Measurements from ENCODE around the gene DKK1. TPM values are rescaled to one million over a fixed set of nuclear protein-coding genes. Genes with fewer than 3 reads are reported as not detected.

The DKK1 gene
- total RNA-seq, 4 donors from 2014 or later, result 0.22 to 28.2 (median 1.9) TPM

GRCh38 chr10:52283174-52283573 lies 30.9 kb upstream of the DKK1 start:
- Histone ChIP-seq H3K4me1 (no peaks in the 10 kb centered on the region), H3K9me3 (no peaks in the 10 kb centered on the region), H3K27ac (no peak overlapping the region), H3K4me3 (no peak overlapping the region), H3K27me3 (no peaks in the 10 kb centered on the region), H3K36me3 (no peaks in the 10 kb centered on the region)
- no peak for DNase-seq (ENCODE audit: low spot score in 2 of 2)
- 69 to 71% methylated on average over 2 of the region's 2 CpGs for WGBS, 2 donors
- no peak for TF ChIP-seq EP300 (IDR thresholded peaks at IDR 0.05)
- no peak for TF ChIP-seq POLR2A (IDR thresholded peaks at IDR 0.05)
- TF ChIP-seq, protein P1, sequence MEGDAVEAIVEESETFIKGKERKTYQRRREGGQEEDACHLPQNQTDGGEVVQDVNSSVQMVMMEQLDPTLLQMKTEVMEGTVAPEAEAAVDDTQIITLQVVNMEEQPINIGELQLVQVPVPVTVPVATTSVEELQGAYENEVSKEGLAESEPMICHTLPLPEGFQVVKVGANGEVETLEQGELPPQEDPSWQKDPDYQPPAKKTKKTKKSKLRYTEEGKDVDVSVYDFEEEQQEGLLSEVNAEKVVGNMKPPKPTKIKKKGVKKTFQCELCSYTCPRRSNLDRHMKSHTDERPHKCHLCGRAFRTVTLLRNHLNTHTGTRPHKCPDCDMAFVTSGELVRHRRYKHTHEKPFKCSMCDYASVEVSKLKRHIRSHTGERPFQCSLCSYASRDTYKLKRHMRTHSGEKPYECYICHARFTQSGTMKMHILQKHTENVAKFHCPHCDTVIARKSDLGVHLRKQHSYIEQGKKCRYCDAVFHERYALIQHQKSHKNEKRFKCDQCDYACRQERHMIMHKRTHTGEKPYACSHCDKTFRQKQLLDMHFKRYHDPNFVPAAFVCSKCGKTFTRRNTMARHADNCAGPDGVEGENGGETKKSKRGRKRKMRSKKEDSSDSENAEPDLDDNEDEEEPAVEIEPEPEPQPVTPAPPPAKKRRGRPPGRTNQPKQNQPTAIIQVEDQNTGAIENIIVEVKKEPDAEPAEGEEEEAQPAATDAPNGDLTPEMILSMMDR (IDR thresholded peaks at IDR 0.05), result no peak

DNA sequence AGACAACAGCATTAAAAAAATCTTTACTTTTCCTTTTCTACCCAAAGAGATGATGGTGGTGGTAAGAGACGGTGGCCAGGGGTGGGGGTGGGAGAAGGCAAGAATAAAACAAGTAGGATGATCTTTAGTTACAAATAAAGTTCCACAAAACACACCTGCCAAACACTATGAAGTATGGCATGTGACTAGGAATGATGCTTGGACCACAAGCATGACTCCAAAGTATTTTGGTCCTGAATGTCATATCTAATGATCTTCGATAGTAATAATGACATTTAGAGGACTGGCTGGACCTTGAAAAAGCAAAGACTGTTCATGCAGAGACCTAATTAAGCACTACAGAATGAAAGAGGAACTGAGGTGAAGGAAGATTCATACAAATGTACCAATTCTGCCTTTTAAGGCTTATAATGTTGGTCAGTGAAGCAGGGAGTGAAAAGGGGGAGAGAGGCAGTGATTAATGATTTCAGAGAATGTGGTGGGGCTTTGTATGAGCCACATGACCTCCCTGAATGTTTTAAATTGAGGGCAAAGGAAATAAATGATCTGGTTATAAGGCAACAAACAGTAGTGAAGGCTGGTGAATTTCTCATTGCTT lies 29.6 kb upstream of the DKK1 start:
- no peak for DNase-seq (ENCODE audit: low spot score in 2 of 2)
- Histone ChIP-seq H3K4me1 (no peaks in the 10 kb centered on the region), H3K27ac (no peak overlapping the region), H3K4me3 (no peak overlapping the region), H3K9me3 (no peaks in the 10 kb centered on the region), H3K27me3 (no peaks in the 10 kb centered on the region), H3K36me3 (no peaks in the 10 kb centered on the region)
- TF ChIP-seq, protein P1 (IDR thresholded peaks at IDR 0.05), result no peak
- TF ChIP-seq EP300 (IDR thresholded peaks at IDR 0.05), result no peak
- no peak for TF ChIP-seq POLR2A (IDR thresholded peaks at IDR 0.05)
- 68 to 76% methylated on average over 2 of the region's 2 CpGs for WGBS, 2 donors

GRCh38 chr10:52287866-52288265 lies 26.2 kb upstream of the DKK1 start:
- Histone ChIP-seq H3K4me3 (no peak overlapping the region), H3K36me3 (no peaks in the 10 kb centered on the region), H3K9me3 (no peaks in the 10 kb centered on the region), H3K27ac (no peak overlapping the region), H3K27me3 (no peaks in the 10 kb centered on the region), H3K4me1 (no peaks in the 10 kb centered on the region)
- no peak for TF ChIP-seq EP300 (IDR thresholded peaks at IDR 0.05)
- TF ChIP-seq, protein P1 (IDR thresholded peaks at IDR 0.05), result no peak
- TF ChIP-seq POLR2A (IDR thresholded peaks at IDR 0.05), result no peak
- WGBS, 2 donors, result 91 to 93% methylated on average over 1 of the region's 1 CpG
- DNase-seq (ENCODE audit: low spot score in 2 of 2), result no peak

GRCh38 chr10:52297747-52298146 lies 16.3 kb upstream of the DKK1 start:
- H3K27ac ChIP-seq, result no peak overlapping the region
- WGBS, 2 donors, result 51 to 70% methylated on average over 4 of the region's 4 CpGs
- no peaks in the 10 kb centered on the region for H3K4me1 ChIP-seq
- TF ChIP-seq, protein P1 (IDR thresholded peaks at IDR 0.05), result no peak
- TF ChIP-seq POLR2A (IDR thresholded peaks at IDR 0.05) (no peak), EP300 (IDR thresholded peaks at IDR 0.05) (no peak)
- no peaks in the 10 kb centered on the region for H3K27me3 ChIP-seq
- no peaks in the 10 kb centered on the region for H3K36me3 ChIP-seq
- H3K9me3 ChIP-seq, result no peaks in the 10 kb centered on the region
- H3K4me3 ChIP-seq, result no peak overlapping the region
- no peak for DNase-seq (ENCODE audit: low spot score in 2 of 2)

DNA sequence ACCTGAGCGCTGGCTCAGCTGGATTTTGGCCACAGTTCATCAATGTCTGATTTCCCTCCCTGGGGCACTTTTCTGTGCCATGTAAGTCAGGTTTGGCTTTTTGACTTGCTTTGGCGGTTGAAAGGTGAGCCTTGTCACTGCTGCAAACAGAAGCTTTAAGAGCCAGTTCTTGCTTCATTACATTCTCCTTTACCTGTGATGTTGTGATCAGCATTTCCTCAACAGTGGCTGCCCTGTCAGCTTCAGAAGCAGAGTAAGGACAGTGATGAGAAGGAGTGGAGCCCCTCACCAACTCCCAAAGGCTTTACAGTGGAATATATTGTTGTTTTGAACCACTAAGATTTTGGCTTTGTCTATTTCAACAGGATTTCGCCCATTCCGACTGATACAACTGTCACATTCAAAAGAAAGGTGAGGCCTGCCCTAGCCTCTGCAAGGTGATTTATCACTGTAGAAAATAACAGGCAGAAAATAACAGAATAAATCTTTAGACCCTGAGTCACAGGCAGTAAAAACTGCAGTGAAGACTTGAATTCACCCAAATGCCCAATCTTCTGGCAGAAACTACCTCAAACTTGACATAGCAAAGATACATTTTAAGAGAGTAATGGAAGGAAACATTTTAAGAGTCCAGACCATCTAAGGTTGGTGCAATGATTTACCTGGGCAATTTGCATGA lies 13.3 kb upstream of the DKK1 start:
- TF ChIP-seq, protein P1 (IDR thresholded peaks at IDR 0.05), result no peak
- TF ChIP-seq POLR2A (IDR thresholded peaks at IDR 0.05), result no peak
- no peak for TF ChIP-seq EP300 (IDR thresholded peaks at IDR 0.05)
- Histone ChIP-seq H3K4me1 (no peaks in the 10 kb centered on the region), H3K9me3 (no peaks in the 10 kb centered on the region), H3K36me3 (no peaks in the 10 kb centered on the region), H3K27me3 (no peaks in the 10 kb centered on the region), H3K4me3 (no peak overlapping the region), H3K27ac (no peak overlapping the region)
- DNase-seq (ENCODE audit: low spot score in 2 of 2), result no peak
- WGBS, 2 donors, result 78 to 84% methylated on average over 4 of the region's 4 CpGs

Measured in tibial nerve (tissue), 4 donors.